RWPE2 (cell line): ENCODE data around the gene ARMCX2.

Experiments used
- ATAC-seq: fragments of 200-7000 bp; cut with Tn5 transposase; 3 replicates; pipeline ENCODE4 v1.9.1; 2021; ENCODE audit warnings: low read depth
- DNase-seq: peaks from one replicate; pipeline ENCODE4 v3.0.0-alpha.2; 2020; ENCODE audit warnings: low spot score
- H3K27ac ChIP-seq: fragments of 450-650 bp; 2 replicates; pipeline ENCODE4 v1.5.1; 2017; ENCODE audit warnings: mild to moderate bottlenecking; ENCODE audit not compliant: poor library complexity, severe bottlenecking
- H3K27me3 ChIP-seq: fragments of 250-450 bp; sonication (Bioruptor Pico); 2 replicates; pipeline ENCODE4 v1.5.1; 2021; ENCODE audit warnings: mild to moderate bottlenecking, moderate library complexity; ENCODE audit not compliant: insufficient read depth, poor library complexity, severe bottlenecking
- H3K36me3 ChIP-seq: fragments of 250-450 bp; sonication (Bioruptor Pico); 2 replicates; pipeline ENCODE4 v1.5.1; 2020; ENCODE audit warnings: low read depth, mild to moderate bottlenecking, moderate library complexity
- H3K4me1 ChIP-seq: fragments of 250-450 bp; sonication (Bioruptor Pico); 2 replicates; pipeline ENCODE4 v1.5.1; 2021; ENCODE audit warnings: mild to moderate bottlenecking, moderate library complexity; ENCODE audit not compliant: insufficient read depth, poor library complexity, severe bottlenecking
- H3K4me3 ChIP-seq: fragments of 250-450 bp; sonication (Bioruptor Pico); 2 replicates; pipeline ENCODE4 v1.5.1; 2021; ENCODE audit warnings: mild to moderate bottlenecking, moderate library complexity; ENCODE audit not compliant: severe bottlenecking
- H3K9me3 ChIP-seq: fragments of 250-450 bp; sonication (Bioruptor Pico); 2 replicates; pipeline ENCODE4 v1.5.1; 2021; ENCODE audit warnings: mild to moderate bottlenecking, moderate library complexity; ENCODE audit not compliant: severe bottlenecking
- TF ChIP-seq, protein P1 (sequence below): fragments of 450-650 bp; IDR thresholded peaks from one replicate; pipeline ENCODE4 v1.5.1; 2017; ENCODE audit warnings: mild to moderate bottlenecking, moderate library complexity; ENCODE audit not compliant: poor library complexity, severe bottlenecking

The ARMCX2 gene

DNA sequence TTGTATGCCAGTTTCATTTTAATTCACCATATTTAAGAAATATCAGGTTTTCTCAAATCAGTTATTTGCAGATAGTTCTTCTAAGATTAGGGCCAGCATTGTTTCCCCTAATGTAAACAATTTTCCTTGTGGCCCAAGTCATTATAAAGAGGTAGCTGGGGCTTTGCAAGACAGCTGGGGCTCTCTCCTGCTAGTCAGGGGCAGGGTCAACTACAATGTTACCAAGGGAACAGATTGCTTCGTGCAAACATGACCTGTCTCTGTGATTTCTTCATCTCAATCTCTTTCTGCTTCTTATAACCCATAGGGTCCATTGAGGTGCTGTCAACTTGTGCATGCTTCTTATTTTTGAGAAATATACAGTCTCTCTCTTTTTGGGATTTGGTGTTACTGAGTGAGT lies 53.9 kb downstream of the ARMCX2 start:
- H3K36me3 ChIP-seq = no peaks in the 10 kb centered on the region
- TF ChIP-seq, protein P1, sequence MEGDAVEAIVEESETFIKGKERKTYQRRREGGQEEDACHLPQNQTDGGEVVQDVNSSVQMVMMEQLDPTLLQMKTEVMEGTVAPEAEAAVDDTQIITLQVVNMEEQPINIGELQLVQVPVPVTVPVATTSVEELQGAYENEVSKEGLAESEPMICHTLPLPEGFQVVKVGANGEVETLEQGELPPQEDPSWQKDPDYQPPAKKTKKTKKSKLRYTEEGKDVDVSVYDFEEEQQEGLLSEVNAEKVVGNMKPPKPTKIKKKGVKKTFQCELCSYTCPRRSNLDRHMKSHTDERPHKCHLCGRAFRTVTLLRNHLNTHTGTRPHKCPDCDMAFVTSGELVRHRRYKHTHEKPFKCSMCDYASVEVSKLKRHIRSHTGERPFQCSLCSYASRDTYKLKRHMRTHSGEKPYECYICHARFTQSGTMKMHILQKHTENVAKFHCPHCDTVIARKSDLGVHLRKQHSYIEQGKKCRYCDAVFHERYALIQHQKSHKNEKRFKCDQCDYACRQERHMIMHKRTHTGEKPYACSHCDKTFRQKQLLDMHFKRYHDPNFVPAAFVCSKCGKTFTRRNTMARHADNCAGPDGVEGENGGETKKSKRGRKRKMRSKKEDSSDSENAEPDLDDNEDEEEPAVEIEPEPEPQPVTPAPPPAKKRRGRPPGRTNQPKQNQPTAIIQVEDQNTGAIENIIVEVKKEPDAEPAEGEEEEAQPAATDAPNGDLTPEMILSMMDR = no peak
- no peaks in the 10 kb centered on the region for H3K27me3 ChIP-seq
- DNase-seq (no peak), ATAC-seq (no peak)
- H3K9me3 ChIP-seq = no peaks in the 10 kb centered on the region
- no peak overlapping the region for H3K27ac ChIP-seq
- H3K4me1 ChIP-seq = no peaks in the 10 kb centered on the region
- no peak overlapping the region for H3K4me3 ChIP-seq
